Measurements from ENCODE around the gene NFU1. TPM values are rescaled to one million over a fixed set of nuclear protein-coding genes. Genes with fewer than 3 reads are reported as not detected.
"Not testable (repeated sequence)": the region's sequence is repeated elsewhere in the genome, so short reads cannot be mapped to it uniquely, and the experiment has no call there.

NFU1 gene
- total RNA-seq, 1 donor from 2014 or later: 117 TPM

DNA sequence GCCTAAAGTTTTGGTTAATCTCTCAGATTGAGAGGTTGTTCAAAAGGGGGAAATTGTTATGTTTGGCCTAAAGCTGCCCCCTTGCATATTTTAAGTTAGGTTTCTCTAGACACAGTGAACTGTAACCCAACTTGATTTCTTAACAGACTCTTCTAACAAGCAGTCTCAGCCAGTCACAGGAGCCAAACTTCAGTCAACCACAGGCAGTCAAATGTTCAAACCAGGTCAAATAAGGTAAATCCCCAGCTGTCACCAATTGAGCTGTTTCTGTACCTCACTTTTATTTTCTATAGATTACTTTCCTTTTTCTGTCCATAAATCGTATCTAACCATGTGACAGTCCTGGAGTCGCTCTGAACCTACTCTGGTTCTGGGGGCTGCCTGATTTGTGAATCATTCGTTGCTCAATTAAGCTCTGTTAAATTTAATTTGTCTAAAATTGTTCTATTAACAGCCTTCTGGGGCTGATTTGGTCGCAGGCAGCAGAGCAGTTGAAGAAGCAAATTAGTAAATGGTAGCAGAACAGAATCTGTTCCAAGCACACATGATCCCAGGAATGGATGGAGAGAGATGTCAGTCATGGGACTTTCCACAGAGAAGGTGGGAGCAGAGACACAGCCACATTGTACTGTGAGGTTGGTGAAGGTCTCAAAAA, 16.4 kb upstream of the NFU1 start:
- H3K9me3 ChIP-seq (replicated peaks): no peaks in the 10 kb centered on the region
- no peaks in the 10 kb centered on the region for H3K27me3 ChIP-seq (ENCODE audit: low read depth)
- DNase-seq: no peak
- H3K36me3 ChIP-seq: no peaks in the 10 kb centered on the region
- no peaks in the 10 kb centered on the region for H3K4me1 ChIP-seq
- TF ChIP-seq, protein P1, sequence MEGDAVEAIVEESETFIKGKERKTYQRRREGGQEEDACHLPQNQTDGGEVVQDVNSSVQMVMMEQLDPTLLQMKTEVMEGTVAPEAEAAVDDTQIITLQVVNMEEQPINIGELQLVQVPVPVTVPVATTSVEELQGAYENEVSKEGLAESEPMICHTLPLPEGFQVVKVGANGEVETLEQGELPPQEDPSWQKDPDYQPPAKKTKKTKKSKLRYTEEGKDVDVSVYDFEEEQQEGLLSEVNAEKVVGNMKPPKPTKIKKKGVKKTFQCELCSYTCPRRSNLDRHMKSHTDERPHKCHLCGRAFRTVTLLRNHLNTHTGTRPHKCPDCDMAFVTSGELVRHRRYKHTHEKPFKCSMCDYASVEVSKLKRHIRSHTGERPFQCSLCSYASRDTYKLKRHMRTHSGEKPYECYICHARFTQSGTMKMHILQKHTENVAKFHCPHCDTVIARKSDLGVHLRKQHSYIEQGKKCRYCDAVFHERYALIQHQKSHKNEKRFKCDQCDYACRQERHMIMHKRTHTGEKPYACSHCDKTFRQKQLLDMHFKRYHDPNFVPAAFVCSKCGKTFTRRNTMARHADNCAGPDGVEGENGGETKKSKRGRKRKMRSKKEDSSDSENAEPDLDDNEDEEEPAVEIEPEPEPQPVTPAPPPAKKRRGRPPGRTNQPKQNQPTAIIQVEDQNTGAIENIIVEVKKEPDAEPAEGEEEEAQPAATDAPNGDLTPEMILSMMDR (IDR thresholded peaks at IDR 0.05; ENCODE audit: borderline replicate concordance): no peak
- H3K27ac ChIP-seq (replicated peaks): no peak overlapping the region
- H3K4me3 ChIP-seq: no peak overlapping the region
- intact Hi-C loops (cut with micrococcal nuclease): no loop called here

DNA sequence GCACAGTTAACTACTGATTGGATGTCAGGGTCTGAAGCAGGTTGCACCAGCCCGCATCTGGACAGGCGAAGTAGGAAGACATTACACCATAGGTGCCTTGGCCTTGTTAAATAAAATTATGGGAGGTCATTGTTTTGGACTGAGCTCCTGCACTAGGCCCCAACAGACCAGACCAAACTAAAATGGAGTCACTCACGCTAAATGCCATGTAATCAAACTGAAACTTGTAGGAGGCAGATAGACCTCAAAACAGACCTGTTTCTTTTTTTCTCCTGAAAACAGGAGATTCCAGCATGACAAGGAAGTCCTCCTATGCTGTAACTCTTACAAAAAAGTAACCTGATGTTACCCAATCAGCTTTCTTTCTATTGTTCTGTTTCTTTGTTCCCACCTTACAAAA, 15.5 kb upstream of the NFU1 start:
- no peak for DNase-seq
- Histone ChIP-seq H3K27ac (replicated peaks) (no peak overlapping the region), H3K27me3 (ENCODE audit: low read depth) (no peaks in the 10 kb centered on the region), H3K4me1 (no peaks in the 10 kb centered on the region), H3K9me3 (replicated peaks) (no peaks in the 10 kb centered on the region), H3K4me3 (no peak overlapping the region), H3K36me3 (no peaks in the 10 kb centered on the region)
- TF ChIP-seq, protein P1 (IDR thresholded peaks at IDR 0.05; ENCODE audit: borderline replicate concordance): no peak
- intact Hi-C loops (cut with micrococcal nuclease): no loop called here

DNA sequence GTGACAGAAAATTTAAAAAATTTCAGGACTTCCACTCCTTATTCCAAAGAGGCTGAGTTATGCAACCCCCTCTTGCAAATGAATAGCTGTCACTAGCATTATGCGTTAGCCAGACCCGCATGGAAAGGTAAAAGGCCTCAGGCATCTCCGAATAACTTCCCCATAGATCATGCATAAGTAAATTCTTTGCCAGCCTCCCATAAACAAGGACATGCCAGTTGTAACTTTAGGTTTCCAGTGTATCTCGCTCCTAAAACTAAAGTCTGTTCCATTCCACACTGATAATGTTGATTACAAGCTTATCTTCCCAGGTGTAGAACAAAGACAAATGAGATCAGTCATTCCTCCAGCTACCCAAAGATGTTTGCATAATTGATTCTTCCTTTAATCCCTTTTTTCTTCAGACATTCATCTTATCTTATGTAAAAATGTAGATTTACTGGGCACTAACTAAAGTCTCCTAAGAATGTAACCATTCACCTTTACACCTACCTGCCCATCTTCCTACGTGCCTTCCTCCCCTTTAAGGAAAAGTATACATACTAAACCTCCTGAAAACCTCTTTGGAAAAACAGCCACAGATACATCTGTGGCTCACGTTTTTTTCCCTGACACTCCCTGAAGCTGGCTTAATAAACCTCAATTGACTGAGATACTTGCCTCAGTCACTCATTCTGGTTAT, 13.6 kb upstream of the NFU1 start:
- no peak for DNase-seq
- TF ChIP-seq, protein P1 (IDR thresholded peaks at IDR 0.05; ENCODE audit: borderline replicate concordance): no peak
- Histone ChIP-seq H3K4me3 (no peak overlapping the region), H3K27me3 (ENCODE audit: low read depth) (no peaks in the 10 kb centered on the region), H3K27ac (replicated peaks) (no peak overlapping the region), H3K4me1 (no peaks in the 10 kb centered on the region), H3K9me3 (replicated peaks) (no peaks in the 10 kb centered on the region), H3K36me3 (no peaks in the 10 kb centered on the region)
- intact Hi-C loops (cut with micrococcal nuclease): no loop called here

DNA sequence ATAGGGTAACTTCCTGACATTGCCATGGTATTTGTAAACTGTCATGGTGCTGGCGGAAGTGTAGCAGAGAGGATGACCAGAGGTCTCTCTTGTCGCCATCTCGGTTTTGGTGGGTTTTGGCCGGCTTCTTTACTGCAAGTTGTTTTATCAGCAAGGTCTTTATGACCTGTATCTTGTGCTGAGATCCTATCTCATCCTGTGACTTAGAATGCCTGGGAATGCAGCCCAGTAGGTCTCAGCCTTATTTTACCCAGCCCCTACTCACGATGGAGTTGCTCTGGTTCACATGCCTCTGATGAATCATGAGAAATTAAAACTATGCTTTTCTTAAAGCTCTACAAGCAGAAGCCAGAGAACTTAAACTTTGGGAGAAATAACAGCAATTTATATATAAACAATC, 12.7 kb upstream of the NFU1 start:
- intact Hi-C loops (cut with micrococcal nuclease): no loop called here
- TF ChIP-seq, protein P1 (IDR thresholded peaks at IDR 0.05; ENCODE audit: borderline replicate concordance): no peak
- no peaks in the 10 kb centered on the region for H3K36me3 ChIP-seq

DNA sequence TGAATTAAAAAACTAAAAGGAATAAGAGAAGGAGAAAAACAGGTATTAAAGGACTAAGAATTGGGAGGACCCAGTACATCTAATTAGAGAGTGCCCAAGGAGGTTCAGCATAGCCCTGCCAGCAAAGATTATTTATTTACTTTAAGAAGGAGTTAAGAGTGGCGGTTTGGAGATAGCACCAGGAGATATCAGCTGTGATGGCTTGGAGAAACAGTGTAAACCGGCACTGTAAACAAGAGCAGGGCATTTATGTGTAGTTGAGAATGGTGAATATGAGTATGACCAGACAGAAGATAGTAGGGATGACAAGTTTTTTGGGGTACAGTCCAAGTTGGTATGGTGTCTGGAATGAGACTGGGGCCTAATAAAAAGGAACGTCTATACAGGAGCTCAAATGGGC, 6.4 kb upstream of the NFU1 start:
- intact Hi-C loops (cut with micrococcal nuclease); H3K9me3 ChIP-seq (replicated peaks): not testable (repeated sequence)

More for the DNA sequence above, 12.7 kb upstream of the NFU1 start:
- H3K27me3 ChIP-seq (ENCODE audit: low read depth): no peaks in the 10 kb centered on the region
- DNase-seq: no peak
- no peaks in the 10 kb centered on the region for H3K4me1 ChIP-seq
- no peak overlapping the region for H3K27ac ChIP-seq (replicated peaks)
- H3K4me3 ChIP-seq: no peak overlapping the region
- no peaks in the 10 kb centered on the region for H3K9me3 ChIP-seq (replicated peaks)

GRCh38 chr2:69439499-69439898, 2.3 kb upstream of the NFU1 start:
- H3K4me3 ChIP-seq; H3K36me3 ChIP-seq; H3K27ac ChIP-seq (replicated peaks); H3K9me3 ChIP-seq (replicated peaks); DNase-seq; H3K27me3 ChIP-seq (ENCODE audit: low read depth); intact Hi-C loops (cut with micrococcal nuclease): not testable (repeated sequence)
- H3K4me1 ChIP-seq: peaks cover 37% of the 10 kb centered on the region

More for the DNA sequence above, 6.4 kb upstream of the NFU1 start:
- not testable (repeated sequence) for H3K27me3 ChIP-seq (ENCODE audit: low read depth); H3K36me3 ChIP-seq; H3K4me1 ChIP-seq; DNase-seq; H3K4me3 ChIP-seq; H3K27ac ChIP-seq (replicated peaks)

All from left ventricle myocardium inferior (tissue), 1 donor.